Stimulated activated CD4-positive, alpha-beta T cell treated with anti-CD3 and anti-CD28 coated beads, TNF-alpha, amount 100 ng/mL, for 24 hours (primary cell): ENCODE results near the gene ETS1.

ENCODE experiments used
- DNase-seq, 3 experiments: peaks; one replicate each; pipeline ENCODE4 v3.0.0-alpha.2; 2020; ENCODE audit warnings: low read depth in 3 of 3

Gene ETS1

GRCh38 chr11:128619540-128620308 is 32.4 kb upstream of the ETS1 start:
- no peak for DNase-seq

- no peak for DNase-seq
These were observed 31.6 kb upstream of the ETS1 start for GRCh38 chr11:128619007-128619406.

DNA sequence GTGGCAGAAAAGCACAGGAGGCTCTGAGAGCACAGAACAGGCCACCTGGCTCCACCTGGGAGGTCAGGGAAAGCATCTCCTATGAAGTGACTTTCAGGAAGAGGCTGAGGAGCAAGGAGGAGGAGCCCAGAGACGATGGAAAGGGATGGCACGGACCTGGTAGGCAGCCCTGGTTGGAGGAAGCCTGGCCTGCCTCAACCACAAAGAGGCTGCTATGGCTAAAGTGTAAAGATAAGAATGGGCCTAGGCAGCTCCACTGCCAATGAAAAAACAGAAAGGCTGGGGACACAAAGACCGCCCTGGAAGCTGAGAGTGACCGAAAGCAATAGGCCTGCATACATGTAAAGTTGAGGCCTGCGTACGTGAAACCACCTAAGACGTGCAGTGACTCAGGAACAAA is 31.2 kb upstream of the ETS1 start:
- no peak for DNase-seq

DNA sequence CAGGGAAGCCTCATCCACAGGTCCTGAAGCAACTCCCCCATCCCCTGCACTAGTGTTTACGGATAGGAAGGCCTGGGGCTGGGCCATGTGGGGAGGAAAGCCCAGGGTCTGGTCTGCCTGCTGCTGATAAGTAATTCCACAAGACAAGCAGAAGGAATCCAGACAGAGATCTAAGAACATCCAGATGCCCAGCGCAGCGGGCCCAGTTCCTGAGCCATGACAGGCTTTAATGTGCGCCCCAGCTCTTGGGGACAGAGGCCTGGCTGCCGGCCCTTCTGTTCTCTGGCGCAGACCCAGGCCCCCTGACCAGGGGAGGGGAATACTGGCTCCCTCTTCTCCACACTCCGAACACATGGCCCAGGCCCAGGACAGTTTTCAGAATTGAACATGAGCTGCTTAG is 28.8 kb upstream of the ETS1 start:
- DNase-seq, result no peak

- DNase-seq, result no peak
These were observed 28.3 kb upstream of the ETS1 start for GRCh38 chr11:128615612-128616011.

DNA sequence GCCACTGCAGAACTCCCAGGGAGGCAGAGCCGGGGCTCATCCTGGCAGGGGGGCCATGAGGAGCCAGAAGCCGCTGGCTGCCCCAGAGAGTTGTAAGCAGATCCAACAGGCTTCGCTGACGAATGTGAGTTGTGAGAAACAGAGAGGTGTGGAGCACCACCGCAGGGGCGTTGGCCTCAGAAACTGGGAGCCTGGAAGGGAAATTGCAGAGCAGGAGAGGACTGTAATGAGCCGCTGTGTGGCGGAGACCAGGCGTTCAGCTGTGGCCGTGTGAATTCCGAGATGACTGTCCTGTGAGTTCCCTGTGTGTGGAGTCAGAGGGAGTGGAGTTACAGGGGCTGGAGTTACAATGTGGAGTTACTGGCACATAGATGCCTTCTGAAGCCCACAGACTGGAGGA is 27.7 kb upstream of the ETS1 start:
- no peak for DNase-seq

DNA sequence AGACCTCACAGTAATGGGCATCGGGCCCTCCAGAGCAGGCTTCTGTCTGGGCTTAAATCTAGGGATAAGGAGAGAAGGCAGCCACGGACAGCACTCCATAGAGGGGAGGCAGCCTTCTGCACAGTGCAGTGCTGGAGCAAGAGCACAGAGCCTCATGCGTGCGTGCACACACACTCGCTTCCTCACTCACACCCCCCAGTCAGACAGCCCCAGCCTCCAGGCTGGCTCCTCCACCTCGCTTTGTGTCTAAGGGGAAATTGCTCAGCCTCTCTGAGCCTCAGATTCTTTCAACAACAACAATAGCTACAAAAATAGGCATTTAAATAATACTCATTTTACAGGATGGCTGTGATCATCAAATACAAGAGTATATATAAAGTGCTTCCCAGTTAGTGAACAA is 26.7 kb upstream of the ETS1 start:
- no peak for DNase-seq

- no peak for DNase-seq
These were observed 26.1 kb upstream of the ETS1 start for GRCh38 chr11:128613300-128613995.

GRCh38 chr11:128610721-128611617 is 23.6 kb upstream of the ETS1 start:
- peak in 2 of 3 experiments; percentile 23 to 39 for DNase-seq

DNA sequence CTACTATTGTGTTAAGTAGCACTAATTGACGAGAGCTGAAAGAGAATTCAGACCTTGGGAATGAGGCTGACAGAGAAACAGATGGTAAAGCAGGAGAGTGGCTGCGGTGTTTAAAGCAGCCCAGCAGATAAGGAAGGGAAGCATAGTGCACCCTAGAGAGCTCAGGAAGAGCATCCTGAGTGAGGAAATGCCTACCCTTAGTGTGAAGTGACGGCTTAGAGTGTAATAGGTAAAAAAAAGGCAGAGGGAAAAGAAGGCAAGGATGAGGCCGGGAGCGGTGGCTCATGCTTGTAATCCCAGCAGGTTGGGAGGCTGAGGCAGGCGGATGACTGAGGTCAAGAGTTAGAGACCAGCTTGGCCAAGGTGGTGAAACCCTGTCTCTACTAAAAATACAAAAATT is 22.4 kb upstream of the ETS1 start:
- no peak for DNase-seq

DNA sequence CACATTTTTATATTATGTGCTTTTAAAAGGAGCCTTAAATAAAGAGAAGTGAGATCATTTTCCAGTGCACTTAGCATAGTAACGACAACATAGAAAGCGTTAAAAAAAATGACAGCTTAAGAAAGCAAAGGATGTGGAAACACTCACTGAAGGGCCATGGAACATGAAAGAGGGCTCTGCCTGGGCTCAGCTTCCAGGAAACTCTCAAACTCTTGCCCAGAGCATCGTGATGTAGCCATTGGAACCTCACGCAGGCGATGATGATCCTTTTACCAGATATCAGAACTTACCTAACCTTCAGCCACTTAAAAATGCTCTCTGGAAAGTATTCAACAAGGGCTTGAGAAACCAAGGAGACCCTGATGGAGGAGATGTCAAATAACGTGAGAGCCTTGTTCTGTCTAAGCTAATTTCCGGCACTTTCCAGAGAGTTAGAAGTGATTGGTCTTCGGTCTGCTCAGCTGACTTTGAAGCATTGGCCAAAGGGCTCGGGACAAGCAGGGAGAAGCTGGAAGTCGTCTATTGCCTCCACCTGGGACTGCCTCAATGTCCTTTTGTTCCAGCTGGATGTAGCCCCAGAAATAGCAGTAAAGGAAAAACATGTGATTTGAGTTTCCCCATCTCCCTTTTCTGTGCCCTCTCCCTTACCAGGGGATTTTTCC is 21.5 kb upstream of the ETS1 start:
- DNase-seq, result no peak

DNA sequence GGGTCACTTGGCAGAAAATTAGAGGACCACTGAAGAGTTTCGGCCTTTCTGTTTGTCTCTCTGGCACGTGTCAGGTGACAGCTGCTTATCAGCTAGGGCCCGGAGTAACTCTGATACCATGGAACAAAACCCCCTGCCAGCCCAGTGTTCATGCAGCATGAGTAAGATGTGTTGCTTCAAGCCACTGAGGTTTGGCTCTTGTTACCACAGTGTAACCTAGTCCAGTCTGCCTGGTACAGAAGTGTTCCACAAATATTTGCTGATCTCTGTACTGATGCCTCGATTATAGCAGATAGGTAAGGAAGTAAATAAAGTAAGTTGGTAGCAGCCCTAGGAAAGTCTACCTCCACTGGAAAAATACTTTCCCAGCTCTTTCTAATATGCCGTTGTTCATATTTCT is 20.5 kb upstream of the ETS1 start:
- DNase-seq, result no peak

DNA sequence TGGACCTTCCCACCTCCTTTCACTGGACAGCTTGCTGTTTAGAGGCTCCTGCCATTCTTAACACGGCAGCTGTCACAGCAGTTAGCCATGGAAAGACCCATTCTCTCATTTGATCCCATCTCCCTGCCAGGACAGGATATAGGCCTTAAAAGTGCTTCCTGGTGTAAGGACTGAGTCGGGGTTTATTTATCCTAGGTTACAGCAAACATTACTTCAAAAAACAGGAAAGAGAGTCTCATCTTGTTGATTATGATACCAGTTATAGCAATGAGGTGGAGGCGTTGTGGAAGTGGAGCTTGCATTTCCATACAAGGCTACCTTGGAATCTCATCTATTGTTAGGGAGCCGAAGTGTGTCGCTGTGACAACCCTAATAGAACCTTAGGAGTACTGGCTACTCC is 17.4 kb upstream of the ETS1 start:
- no peak for DNase-seq

GRCh38 chr11:128603752-128604414 is 16.5 kb upstream of the ETS1 start:
- no peak for DNase-seq

GRCh38 chr11:128603003-128603696 is 15.8 kb upstream of the ETS1 start:
- no peak for DNase-seq

- DNase-seq, result no peak
These were observed 12.4 kb upstream of the ETS1 start for GRCh38 chr11:128599729-128600128.

GRCh38 chr11:128598506-128599150 is 11.3 kb upstream of the ETS1 start:
- no peak for DNase-seq

DNA sequence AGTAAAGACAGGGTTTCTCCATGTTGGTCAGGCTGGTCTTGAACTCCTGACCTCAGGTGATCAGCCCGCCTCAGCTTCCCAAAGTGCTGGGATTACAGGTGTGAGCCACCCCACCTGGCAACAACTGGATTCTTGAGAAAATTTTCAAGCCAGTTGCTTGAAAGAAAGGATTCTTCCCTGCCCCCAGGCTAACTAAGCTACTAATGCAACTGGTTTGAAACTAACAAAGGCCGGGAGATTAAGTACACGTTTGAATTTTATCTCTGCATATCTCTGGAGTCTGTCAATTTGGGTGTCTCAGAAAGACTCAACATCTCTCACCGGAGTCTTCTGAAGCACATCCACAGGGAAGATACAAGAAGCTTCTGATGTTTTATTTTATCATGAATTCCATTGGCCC is 10.7 kb upstream of the ETS1 start:
- DNase-seq, result no peak

DNA sequence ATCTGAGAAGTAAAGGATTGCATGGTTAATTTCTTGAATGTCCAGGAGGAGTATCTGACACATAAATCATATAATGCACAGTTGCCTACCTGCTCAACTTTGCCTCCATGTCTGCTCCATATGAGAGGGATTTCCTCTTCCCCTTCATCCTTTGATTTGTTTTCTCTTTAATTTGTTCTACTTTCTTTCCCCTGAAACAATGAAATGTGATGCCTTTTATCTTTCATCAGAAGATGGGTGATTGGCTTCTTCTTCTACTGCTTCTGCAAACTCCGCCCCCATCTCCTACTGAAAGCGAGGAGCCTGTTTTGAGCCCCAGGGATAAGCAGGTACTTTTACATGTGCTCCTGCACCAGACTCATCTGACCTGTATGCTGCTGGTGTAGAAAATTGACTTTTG is 9.9 kb upstream of the ETS1 start:
- no peak for DNase-seq

- DNase-seq, result no peak
These were observed 8.9 kb upstream of the ETS1 start for GRCh38 chr11:128596250-128596649.
